GM18858 (cell line): Measurements from ENCODE around the gene PTPRN2.
"Not testable (repeated sequence)": the region's sequence is repeated elsewhere in the genome, so short reads cannot be mapped to it uniquely, and the experiment has no call there.

Experiments
- ATAC-seq: cut with Tn5 transposase; IDR thresholded peaks from one replicate; pipeline ENCODE4 v1.9.1; 2021; ENCODE audit not compliant: unreplicated experiment

PTPRN2 gene

DNA sequence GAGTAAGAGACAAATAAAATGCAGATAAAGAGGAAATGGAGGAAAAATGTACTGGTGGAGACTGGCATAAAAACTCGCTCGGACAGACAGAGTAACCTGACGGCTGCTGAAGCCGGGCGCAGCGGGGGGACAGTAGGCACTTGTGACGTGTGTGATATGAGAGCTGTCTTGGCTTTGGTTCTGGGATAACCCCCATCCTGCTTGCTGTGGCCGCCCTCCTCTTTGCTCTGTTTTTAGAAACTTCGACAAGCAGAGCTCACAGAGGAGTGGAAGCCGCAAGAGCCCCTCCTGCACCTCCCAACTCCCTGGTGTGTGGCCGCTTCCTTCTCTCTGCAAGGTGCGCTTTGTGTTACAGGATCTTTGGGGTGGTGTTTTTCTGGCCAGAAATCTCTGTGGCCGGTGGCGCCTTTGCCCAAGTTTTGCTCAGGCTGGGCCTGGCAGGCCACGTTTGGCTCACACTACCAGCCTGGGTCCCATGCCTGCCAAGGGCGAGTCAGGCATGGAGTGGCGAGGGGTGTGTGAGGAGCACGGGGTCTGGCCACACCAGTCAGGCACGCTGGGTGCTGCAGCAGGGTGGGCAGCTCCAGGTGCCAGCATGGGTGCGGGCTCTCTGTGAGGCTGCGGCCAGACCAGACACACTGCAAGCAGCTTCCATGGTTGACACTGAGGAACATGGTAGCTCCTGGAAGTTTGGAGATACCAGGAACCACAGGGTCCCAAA lies 982.8 kb downstream of the PTPRN2 start:
- no peak for ATAC-seq

DNA sequence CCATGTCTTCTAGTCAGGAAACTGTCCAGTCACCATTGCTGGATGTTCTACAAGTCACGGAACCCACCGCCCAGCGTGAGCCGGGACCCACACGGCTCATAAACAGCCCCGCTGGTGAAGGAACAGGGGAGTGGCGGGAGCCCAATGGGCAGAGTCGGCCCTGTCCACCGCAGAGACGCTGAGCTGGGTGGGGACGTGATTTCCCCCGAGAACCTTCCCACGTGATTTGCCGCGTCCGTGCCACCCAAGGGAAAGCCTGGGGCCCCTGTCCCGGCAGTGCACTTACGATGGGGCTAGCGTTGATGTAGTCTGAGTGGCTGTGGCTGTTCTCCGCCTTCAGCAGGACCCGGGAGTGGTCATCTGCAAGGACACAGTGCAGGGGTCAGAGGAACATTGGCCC lies 983.9 kb downstream of the PTPRN2 start:
- ATAC-seq = no peak

DNA sequence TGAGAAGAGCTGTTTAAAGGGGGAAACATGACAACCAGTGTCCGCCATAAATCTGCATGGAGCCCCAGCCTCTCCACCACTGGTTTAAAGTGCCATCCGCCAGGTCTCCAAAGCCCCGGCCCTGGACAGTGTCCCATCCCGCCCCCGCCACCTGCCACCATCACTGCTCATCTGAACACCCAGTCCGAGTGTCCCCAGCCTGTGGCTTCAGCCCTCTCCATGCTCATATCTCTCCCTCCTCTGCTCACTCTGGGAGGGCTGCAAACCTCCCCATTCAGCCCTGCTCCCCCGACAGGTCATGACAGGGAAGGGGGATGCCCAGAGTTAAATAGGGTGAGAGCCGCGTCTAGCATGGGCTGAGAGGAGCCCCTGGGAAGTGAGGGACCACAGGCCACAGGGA lies 984.6 kb downstream of the PTPRN2 start:
- ATAC-seq = no peak

DNA sequence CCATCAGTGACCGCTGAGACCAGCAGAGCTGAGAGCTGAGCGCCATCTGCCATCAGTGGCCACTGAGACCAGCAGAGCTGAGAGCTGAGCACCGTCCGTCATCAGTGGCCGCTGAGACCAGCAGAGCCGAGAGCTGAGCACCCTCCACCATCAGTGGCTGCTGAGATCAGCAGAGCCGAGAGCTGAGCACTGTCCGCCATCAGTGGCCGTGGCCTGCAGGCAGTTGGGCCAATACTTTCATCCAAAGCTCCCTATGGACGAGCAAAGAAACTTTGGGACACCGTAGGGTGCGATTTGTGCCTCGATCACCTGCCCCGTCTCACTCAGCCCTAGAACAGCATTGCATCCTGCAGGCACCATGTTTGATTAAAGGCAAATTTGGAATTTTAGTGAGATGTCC lies 985.0 kb downstream of the PTPRN2 start:
- no peak for ATAC-seq

DNA sequence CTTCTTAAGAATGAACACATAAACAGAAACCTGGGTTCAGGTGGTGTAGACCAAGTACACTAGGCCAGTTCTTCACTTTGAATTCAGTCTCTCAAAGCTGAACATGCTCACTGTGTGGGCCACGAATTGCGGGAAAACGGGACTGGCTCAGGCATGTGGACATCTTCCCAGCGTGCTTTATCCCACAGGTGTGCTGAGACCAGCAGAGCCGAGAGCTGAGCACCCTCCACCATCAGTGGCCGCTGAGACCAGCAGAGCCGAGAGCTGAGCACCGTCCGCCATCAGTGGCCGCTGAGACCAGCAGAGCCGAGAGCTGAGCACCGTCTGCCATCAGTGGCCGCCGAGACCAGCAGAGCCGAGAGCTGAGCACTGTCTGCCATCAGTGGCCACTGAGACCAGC lies 985.5 kb downstream of the PTPRN2 start:
- ATAC-seq = no peak

DNA sequence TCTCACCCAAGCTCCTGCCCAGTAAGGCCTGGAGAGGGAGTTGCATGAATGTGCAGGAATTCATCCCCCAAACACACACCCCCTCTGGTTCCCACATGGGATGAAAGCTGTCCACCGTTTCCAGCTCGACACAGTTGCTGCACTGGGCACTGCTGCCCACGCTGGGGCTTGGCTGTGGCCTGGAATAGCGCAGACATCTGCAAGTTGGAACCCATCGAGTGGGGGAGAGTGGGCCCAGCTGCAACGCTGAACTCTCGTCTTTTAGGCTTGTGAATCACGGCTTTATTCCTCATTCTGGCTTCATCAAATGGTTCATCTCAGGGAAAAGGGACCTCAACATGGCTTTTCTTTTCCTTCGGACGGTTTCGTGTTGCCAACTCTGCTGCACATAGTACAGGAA lies 986.1 kb downstream of the PTPRN2 start:
- ATAC-seq = no peak

DNA sequence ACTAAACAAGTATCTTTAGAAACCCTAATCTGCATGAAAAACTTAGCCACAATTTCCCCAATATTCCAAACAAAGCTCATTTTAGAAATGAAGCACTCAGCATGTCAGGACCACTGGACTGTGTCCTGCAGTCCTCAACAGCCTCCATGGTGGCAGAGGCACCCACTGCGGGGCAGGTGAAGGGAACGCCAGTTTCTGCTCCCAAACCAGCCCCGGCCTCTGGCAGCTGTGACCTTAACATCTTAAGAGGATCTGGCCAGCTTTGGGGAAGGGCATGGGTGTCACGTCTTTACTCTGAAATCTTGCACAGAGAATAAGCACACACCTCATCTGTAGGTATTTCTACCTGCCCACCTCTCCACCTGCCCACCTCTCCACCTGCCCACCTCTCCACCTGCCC lies 988.1 kb downstream of the PTPRN2 start:
- no peak for ATAC-seq

DNA sequence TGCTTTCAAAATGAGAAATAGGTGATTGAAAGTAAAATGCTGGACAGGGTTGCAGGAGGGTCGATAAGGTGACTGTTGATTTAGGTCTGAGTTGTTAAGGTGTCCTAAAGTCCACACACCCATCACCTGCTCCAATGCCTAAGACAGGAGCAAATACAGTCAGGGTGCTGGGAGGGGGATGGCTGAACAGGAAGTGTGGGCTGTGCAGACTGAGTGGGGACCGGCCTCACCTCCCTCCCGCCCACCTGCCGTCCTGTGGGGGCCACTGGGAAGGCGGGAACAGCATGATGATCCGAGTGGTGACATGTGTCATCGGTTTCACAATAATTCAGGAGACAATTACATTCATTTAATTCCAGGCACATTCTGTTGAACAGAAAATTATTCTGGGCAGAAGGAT lies 990.1 kb downstream of the PTPRN2 start:
- no peak for ATAC-seq

DNA sequence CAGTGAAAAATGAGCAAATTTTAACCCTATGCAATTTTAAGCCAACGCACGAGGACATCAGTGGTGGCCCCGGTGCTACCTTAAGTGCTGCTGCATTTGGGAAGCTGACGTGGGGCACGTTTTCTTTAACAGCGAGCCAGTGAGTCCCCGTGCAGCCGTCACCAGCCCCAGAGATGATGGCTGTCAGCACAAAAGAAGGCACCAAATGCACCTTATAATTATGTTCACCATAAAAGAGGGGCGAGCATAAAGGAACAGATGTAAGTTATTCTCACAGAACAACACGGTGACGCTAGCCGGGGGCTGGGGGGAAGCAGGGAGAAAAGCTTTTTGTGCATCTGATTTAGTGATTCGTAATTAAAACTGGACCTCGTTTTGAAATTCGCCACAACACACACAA lies 990.7 kb downstream of the PTPRN2 start:
- no peak for ATAC-seq

DNA sequence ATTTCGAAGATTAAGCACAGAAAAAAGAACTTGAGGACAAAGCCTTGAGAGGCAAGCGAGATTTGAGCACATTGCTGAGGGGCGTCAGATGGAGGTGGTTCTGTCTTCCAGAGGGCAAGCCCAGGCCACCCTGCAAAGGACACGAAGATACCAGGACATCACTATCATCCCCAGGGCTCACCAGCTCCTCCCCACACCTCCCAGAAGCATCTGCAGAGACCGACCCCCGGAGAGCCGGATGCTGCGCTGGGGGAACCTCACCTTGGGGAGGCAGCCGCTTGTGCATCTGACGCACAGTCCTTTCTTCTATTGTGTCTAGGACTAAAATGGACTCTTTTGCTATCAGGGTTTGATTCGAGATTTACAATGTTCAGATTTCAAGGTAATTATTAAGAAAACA lies 991.2 kb downstream of the PTPRN2 start:
- no peak for ATAC-seq

DNA sequence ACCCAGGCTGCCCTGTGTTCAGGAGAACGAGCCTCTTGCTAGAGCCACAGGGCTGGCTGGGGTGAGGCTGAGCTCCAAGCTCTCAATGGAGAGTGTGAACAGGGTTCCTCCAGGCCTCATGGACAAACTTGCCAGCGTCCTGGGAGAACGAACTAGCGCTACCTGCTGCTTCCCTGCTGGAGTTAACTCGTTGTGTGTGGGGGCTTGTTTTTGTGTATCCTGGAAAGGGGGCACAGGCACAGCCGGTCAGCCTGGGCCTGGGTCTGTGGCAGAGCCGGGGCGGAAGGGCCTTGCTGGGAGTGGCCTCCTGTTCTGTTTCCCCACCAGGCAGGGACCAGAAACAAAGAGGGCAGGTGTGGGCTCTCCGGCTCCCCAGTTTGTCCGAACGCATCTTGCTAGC lies 991.6 kb downstream of the PTPRN2 start:
- no peak for ATAC-seq

DNA sequence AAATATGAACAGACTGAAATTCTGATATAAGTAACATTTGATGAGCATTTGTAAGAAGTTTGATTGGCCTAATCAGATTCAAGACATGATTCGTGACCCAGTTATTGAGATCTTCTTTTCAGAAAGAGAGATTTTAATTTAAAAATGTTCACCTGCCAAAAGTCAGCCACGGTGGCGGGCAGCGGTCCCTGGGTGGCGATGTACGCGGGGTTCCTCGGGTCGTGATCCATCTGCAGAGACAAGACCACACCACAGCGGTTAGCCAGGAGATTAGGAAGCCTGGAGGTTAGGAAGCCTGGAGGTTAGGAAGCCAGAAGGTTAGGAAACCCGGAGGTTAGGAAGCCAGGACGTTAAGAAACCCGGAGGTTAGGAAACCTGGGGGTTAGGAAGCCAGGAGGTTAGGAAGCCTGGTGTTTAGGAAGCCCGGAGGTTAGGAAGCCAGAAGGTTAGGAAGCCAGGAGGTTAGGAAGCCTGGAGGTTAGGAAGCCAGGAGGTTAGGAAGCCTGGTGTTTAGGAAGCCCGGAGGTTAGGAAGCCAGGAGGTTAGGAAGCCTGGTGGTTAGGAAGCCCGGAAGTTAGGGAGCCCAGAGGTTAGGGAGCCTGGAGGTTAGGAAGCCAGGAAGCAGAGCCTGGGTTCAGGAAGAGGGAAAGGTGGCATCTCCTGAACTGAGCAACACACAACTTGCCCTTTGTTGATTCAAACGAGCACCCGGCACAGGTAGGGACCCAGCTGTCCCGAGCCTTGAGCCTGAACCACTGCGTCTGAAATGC lies 992.4 kb downstream of the PTPRN2 start:
- no peak for ATAC-seq

DNA sequence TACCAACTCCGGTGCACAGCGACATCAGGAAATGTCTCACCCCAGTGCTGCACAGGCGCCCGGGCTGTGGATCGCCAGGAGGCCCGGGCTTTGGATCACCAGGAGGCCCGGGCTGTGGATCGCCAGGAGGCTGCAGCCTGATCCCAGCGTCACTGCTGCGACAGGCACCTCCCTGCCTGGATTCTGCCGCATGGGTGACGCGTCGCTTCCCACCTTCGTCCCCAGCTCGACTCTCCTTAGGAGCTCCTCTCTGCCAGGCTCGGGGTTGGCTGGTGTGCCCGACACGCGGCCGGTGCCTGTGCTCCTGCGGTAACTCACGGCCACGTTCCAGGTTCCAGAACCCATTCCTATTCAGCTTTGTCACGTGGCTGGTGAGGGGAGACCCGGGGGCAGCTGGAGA lies 993.3 kb downstream of the PTPRN2 start:
- no peak for ATAC-seq

DNA sequence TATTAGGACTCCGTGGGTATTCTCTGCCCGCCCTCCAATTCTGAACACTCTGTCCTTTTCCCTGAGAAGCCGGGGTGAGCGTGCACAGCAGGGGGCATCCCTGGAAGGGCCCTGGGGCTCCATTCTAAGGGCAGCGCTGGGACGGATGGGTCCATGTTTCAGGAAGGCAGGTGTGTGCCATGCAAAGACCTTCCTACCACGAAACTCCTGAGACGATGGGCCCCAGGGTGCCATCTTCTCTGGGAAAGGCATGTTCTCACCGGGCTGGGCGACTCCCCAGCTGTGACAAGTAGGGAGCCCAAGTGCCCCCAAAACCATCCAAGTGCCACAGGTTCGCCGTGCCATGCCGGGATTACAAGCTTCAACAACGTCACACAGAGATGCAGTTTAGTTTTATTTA lies 994.1 kb downstream of the PTPRN2 start:
- no peak for ATAC-seq

DNA sequence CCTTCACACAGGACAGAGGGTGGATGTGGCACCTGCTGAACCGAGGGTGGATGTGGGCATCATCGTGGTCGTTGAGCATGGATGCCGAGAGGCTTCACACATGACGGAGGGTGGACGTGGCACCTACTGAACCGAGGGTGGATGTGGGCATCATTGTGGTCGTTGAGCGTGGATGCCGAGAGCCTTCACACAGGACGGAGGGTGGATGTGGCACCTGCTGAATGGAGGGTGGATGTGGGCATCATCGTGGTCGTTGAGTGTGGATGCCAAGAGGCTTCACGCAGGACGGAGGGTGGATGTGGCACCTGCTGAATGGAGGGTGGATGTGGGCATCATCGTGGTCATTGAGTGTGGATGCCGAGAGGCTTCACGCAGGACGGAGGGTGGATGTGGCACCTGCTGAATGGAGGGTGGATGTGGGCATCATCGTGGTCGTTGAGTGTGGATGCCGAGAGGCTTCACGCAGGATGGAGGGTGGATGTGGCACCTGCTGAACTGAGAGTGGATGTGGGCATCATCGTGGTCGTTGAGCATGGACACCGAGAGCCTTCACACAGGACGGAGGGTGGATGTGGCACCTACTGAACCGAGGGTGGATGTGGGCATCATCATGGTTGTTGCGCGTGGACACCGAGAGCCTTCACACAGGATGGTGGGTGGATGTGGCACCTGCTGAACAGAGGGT lies 994.8 kb downstream of the PTPRN2 start:
- ATAC-seq = not testable (repeated sequence)

DNA sequence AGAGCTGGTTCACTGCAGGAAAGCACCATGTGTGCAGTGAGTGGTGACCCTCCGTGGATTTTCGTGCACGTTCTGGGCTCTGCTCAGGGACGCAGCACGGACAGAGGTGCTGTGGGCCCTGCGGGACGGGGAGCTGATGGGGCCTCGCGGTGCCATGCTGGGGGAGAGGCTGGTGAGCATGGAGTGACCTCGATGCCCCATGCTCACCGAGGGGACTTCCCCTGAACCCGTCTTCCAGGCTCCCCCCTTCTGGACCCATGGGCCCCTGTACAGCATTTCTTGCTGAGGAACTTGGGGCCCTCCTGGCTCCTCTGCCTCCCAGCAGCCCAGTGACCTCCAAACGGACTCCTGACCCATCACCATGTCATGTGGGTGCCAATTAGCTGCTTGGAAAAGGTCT lies 997.1 kb downstream of the PTPRN2 start:
- ATAC-seq = no peak

DNA sequence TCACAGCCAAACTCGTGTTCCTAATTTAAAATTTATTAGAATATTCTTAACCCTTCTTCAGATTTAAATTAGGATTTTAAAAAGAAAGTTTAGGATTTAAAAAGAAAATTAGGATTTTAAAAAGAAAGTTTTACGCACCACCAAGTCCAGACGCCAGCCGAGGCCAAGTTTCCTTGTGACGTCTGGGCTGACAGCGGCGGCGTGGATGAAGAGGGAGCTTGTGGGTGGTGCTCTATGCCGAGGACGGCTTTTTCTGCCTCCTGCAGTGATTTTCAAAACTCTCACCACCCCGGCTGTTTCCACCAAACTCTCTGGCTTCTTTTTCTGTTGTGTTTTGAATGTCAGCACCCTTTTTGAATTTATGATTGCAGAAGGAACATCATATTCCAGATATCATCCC lies 997.9 kb downstream of the PTPRN2 start:
- ATAC-seq = no peak

DNA sequence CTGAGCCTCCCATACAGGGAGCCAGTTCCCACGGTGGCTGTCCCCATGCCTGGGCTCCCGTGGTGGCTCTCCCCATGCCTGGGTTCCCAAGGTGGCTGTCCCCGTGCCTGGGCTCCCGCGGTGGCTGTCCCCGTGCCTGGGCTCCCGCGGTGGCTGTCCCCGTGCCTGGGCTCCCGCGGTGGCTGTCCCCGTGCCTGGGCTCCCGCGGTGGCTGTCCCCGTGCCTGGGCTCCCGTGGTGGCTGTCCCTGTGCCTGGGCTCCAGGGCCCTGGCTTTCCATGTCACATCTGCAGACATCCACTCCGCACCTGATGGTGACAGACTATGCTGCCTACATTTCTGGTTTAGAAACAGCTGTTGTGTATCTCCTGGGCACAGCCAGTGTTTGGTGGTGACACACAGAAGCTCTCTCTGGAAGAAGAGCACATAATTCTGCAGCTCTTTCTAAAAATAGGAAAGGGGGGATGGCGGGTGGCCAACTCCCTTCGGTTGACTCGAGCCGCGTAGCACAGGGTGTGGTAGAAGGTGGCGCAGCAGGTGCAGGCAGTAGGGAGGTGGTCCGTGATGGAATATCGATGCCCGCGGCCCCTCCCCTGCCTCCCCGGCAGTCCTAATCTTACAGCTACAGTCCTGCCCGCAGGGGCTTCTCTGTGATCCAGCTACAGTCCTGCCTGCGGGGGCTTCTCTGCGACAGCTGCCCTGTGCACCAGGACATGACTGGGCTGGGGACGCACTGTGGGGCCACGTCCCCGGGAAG lies 999.6 kb downstream of the PTPRN2 start:
- no peak for ATAC-seq

DNA sequence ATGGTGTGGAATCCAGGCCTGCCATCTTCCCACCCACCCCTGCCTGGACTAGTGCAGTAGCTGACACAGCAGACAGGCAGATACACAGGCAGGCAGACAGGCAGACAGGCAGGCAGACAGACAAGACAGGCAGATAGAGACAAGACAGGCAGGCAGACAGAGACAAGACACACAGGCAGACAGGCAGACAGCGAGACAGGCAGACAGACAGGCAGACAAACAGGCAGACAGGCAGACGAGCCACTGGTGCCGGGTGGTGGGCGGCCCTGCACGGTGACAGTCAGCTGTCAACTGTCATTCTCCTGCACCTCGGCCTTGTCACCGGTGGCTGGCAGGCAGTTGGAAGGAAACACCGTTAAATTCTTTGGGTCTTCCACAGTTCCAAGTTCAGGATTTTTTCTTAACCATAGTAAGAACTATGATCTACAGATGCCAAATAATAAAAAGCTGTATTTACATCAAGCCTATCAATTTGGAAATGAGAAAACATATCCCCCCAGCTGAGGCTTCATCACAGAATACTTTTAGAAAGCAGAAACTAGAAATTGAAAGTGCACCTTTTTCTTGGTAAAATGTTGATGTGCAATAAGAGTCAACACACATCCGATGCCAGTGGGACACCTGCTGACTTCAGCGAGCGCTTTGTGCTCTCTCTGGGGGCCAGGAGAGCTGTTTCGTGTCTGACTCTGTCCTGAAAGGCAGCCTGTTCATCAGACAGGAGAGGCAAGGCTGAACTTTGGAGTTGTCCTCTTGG lies 1000.4 kb downstream of the PTPRN2 start:
- no peak for ATAC-seq

DNA sequence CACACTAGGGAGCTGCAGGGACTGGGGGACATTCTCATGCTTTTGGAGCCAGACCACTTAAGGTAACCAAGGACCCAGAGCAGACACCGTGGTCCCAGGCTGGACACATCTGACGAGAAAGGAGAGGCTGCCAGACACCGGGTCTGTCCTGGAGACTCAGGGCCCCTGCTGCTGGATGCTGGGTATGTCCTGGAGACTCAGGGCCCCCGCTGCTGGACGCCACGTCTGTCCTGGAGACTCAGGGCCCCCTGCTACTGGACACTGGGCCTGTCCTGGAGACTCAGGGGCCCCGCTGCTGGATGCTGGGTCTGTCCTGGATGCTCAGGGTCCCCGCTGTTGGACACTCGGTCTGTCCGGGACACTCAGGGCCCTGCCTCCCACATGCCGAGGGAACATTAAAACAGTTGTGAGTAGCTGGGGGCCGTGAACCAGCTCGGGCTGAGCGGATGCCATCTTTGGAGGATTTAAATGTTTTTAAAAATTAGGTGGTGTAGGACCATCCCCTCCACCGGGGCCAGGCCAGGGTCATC lies 1001.1 kb downstream of the PTPRN2 start:
- ATAC-seq = no peak
